Ecto neural progenitor cell (in vitro differentiated cells): Measurements from ENCODE around the gene LRFN5.
"Not testable (repeated sequence)": the region's sequence is repeated elsewhere in the genome, so short reads cannot be mapped to it uniquely, and the experiment has no call there.

Experiments
- DNase-seq: peaks from one replicate; pipeline ENCODE4 v3.0.0-alpha.2; 2018; ENCODE audit warnings: low spot score

The LRFN5 gene

DNA sequence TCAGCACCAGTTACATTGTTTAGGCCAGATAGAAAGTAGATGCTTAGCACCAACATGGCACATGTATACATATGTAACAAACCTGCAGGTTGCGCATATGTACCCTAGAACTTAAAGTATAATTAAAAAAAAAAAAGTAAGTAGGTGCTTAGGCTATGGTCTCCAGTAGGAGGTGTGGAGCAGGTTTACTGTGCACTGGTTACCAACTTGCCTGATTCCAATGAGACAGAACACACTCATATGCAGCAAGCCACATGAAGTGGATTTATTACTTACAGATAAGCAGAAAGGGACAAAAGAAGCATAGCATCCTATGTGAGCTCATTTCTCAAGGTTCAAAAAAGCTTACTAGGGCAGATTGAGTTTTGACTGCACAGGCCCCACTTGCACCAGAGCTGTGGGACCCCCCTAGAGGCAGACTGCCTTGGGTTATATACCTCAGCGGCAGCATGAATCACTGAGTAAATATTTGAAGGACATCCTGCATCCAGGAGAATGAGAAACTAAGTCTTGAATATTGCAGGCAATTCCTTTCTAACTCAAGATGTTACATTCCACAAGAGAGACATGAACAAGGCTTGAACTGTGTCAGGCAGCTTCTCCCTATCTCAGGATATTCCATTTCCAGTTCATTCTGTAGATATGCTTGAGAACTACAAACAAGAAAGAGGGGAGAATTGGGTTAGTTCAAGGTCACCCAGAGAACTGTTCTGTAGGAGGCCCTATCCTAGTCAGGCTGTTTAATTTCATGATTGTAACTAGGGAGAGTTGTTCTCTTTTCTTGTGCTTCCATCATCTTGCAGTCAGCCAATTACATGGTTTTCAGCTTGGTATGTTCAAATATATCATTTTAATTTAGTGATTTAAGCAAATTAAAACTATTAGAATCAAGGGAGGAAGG lies 30.1 kb downstream of the LRFN5 start:
- no peak for DNase-seq

DNA sequence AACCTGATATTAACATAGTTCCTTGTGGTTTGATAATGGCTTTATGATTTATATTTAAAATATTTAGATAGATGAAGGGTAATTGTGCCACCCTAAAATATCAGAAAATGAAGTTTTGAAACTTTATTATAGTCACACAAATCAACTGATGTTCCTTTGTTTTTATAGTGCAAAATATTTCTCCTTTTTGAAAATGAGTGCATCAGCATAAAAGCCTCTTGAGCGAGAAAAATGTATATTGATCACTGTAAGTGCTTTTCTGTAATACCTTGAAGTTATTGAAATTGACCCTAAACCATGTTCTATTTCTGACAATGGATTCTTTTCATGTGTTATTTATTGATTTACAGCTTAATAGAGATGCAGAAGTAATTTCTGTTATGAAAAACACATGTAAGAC lies 35.0 kb downstream of the LRFN5 start:
- no peak for DNase-seq

DNA sequence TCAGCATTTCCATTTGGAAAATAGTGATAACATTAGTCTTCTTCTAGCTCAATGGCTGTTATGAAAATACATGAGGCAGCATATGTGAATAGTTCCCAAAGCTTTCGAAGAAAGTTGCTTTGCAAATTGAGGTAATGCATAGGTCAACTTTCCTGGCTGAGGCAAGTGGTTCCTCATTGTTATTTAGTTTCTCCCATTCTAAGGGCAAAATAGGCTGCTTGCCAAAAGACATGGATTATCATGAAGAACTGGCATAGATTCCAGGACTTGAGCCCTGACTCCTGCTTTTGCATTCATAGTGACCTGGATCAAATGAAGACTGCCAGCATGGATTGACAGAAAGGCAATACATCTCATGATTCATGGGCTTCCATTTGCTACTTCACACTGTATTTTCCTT lies 35.7 kb downstream of the LRFN5 start:
- DNase-seq, result no peak

DNA sequence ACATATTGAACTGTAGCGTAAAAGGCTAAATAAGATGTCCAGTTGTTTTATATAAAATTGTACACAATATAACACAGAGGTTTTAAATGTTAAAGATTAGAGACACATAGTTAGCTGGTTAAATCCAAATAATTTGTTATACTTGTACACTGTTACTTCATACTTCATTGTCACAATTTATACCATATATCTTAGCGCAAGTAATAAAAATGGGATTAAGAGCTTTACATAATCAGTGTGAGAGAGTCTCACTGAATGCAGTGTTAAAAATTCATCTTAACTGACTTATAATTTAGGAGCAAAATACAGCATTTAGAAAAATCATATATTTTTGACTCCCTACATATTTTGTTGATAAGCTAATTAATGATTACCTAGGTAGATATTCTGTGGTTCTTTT lies 36.1 kb downstream of the LRFN5 start:
- DNase-seq, result no peak

DNA sequence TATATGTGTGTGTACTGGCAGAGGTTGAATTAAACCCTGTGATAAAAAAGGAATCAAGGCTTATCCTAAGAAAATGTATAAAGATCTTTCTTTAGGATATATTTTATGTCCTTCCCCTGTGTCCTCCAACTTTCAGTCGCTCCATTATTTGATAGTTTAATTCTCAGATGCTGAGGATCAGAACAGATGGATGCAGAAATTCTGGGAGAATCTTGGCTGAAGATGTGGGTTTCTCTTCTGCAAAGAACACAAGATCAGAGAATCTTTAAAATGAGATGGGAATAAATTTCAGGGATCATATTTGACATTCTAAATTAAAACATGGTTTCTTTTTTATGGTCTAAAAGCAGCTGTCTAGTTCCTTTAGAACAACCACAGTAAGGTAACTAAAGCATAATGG lies 37.9 kb downstream of the LRFN5 start:
- no peak for DNase-seq

DNA sequence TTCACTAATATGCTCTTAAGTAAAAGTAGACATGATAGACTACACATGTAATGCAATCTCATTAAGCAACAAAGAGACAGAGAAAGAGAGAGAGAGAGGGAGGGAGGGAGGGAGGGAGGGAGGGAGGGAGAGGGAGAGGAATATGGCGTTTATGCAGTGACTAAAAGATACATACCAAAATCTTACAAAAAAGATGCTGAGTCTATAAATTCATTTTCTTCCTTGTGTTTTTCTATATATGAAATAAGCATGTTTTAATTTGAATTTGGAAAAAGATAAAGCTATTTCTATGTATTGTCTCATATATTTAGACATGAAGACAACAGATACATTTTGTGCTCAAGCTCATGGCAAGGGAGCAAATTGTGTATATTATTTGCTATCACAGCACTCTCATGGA lies 44.1 kb downstream of the LRFN5 start:
- no peak for DNase-seq

DNA sequence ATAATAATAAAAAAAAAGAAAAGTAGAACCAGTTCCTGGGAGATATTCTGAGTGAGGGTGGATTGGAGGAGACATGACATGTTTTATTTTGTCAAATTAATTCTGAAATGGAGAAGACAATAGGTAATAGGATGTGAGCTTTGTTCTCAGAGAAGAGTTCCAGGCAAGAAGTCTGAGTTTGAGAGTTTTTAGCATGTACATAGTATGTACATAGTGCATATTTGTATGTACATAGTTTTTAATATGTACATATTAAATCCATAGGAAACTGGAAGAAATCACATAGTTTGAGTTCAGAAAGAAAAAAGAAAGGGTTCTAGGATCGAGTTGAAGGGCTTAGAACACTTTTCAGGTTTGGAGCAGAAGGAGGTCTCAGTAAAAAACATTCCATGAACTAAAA lies 47.5 kb downstream of the LRFN5 start:
- DNase-seq, result no peak

DNA sequence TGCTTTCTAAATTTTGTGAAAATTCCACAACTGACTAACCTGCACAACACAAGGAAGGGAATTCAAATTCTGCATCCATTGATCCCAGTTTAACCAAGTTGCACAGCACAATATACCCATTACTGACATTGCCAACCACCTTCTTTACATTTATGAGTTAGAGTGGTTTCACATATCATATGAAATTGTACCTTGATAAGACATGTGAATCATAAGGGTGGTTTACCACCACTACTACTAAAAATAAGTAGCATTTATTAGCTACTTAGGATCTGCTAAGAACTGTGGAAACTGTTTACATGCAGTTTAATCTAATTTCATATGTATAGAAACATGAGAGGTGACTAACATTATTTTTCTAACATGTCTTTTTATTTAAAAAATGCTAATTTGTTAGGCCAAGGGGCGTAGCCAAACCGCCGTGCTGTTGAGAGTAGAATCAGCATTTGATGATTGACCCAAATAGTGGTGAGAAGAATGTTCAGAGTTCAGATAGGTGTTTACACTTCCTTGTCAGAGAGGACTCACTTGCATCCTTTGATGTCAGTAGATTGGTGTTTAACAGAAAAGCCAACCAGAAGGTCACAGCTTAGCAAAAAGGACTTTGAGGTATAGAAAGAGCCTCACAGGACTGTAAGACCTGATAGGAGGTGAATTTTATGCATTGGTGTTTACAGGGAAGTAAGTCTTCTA lies 56.2 kb downstream of the LRFN5 start:
- DNase-seq, result no peak

DNA sequence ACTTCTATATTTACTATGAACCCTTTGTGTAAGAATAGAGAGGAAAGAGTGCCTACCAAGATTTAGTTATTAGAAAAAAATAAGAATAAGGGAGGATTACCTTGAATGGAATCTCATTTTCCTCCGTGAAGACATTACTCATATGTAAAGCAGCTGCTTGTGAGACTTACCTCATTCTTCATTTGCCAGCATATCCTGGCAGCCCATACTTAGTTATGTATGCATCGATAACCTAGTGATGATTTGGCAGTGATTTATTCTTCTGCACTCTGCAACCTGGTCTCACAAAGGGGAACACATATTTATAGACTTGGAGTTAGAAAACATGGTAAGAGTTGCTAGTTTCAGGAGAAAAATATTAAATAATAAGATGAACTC lies 56.8 kb downstream of the LRFN5 start:
- no peak for DNase-seq

DNA sequence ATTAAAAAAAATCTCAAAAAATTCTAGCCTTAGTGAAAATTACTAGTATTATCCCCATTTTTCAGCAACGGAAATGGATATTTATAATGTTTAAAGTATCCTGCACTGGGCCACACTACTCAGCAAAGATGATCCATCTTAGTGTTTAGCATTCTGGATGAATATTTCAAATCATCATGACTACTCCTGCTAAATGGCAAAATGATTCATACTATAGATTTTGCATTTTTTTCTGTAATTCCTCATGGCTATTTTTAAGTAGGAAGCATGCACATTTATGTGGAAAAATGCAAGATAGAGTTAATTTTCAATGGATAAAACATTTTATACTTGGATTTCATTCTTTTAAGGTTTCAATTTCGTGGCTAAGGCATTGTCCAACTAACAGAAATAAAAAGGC lies 59.6 kb downstream of the LRFN5 start:
- DNase-seq, result no peak

DNA sequence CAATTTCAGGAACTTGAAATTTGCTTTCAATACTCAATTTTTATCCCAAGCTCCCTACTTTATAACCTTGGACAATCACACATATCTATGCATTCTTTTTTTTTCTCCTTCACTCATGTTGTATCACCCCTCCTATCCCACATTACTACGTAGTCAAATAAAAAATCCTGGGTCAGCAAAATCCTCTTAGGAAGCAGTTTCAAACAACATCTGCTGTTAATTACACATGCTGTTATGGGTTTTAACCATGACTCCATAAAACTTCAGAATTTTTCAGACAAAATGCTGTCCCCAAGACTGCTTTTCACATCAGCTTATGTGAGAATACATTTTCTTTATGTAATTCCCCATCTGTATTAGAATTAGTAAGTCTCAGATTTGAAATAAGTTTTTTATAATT lies 61.7 kb downstream of the LRFN5 start:
- DNase-seq, result no peak

DNA sequence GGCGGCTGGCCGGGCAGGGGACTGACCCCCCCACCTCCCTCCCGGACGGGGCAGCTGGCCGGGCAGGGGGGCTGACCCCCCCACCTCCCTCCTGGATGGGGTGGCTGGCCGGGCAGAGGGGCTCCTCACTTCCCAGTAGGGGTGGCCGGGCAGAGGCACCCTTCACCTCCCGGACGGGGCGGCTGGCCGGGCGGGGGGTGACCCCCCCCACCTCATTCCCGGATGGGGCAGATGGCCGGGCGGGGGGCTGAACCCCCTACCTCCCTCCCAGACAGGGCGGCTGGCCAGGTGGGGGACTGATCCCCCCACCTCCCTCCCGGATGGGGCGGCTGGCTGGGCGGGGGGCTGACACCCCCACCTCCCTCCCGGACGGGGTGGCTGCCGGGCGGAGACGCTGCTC lies 66.9 kb downstream of the LRFN5 start:
- not testable (repeated sequence) for DNase-seq

DNA sequence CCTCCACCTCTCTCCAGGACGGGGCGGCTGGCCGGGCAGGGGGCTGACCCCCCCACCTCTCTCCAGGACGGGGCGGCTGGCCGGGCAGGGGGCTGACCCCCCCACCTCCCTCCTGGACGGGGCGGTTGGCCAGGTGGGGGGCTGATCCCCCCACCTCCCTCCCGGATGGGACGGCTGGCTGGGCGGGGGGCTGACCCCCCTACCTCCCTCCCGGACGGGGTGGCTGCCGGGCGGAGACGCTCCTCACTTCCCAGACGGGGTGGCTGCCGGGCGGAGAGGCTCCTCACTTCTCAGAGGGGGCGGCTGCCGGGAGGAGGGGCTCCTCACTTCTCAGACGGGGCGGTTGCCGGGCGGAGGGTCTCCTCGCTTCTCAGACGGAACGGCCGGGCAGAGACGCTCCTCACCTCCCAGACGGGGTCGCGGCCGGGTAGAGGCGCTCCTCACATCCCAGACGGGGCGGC lies 67.9 kb downstream of the LRFN5 start:
- not testable (repeated sequence) for DNase-seq

DNA sequence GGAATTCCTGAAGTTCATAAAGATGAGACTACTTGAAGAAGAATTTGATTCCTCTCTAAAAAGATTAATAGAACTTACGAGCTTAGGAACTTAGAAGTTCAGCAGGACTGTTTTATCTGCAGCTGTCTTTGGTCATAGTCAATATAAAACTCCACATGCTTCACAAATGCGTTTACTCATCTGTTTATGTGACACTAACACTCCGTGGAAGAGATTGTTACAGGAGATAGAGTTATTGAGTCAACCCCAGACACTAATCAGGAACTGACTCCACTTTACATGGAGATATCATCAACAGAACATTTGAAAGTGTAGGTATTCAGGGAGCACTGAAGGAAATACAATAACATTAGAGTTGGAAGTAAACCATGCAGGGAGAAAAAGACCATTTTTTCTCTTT lies 92.8 kb downstream of the LRFN5 start:
- DNase-seq, result no peak

DNA sequence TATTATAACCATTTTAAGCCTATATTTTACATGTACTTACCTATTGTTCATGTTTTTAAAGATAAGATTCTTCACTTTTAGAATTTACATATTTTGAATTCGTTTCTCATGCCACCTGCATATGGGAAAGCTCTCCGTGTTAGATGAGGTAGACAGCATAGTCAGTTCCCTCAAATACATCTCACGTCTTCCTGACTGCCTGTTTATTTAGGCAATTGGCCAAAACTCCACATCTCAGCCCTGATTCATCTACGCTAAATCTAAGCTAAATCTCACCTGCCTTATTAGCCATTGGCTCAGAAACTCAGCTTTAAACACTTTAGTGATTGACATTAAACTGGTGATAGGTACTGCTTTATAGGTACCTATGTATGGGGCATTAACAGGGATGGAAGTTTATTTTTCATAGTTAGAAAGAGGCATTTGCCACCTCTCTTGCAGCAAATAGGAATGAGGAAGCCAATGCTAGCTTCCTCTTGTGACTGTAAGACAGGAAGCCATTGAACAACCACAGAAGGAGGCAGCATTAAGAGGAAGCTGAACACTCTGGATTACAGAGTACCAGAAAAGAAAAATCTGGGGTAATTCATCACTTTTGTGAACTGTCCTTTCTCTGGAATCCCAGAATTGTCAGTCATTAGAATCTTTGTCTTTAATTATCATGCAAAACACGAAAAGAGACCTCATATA lies 111.9 kb downstream of the LRFN5 start:
- DNase-seq, result no peak

DNA sequence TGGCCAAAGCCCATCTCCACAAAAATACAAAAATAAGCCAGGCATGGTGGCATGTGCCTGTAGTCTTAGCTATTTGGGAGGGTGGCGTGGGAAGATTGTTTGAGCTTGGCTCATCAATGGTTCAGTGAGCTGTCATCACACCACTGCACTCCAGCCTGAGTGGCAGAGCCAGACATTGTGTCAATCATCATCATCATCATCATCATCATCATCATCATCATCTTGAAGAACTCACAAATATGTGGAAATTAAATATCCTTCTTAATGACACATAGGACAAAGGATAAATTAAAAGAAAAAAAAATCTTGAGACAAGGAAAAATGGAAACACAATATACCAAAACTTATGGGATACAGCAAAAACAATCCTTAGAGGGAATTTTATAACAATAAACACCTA lies 132.5 kb downstream of the LRFN5 start:
- DNase-seq, result no peak

DNA sequence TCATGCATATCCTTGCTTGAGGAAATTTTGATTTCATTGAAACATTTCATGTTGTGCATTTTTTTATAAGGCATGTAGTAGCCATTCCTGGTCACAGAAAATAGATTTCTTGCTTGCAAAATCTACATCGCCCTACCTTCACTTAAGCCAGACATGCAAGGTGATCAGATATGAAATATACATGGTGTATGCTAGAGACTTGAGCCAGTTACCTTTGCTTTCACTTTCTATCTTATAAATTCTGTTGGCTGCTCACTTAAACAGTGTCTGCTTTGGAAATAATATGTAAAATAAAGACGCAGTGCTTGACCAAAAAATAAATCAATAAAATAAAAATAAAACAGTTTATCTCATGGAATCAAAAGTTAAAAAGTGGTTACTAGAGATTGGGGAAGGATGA lies 136.5 kb downstream of the LRFN5 start:
- no peak for DNase-seq

DNA sequence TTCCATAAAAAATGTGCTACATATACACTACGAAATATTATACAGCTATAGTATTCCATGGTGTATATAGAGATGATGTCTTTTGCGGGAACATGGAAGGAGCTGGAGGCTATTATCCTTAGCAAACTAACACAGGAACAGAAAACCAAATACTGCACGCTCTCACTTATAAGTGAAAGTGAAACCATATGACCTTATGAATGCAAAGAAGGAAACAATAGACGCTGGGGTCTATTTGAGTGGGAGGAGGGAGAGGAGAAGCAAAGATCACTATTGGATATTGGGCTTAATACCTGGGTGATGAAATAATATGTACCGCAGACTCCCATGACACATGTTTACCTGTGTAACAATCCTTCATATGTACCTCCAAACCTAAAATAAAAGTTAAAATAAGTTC lies 142.8 kb downstream of the LRFN5 start:
- DNase-seq, result no peak

DNA sequence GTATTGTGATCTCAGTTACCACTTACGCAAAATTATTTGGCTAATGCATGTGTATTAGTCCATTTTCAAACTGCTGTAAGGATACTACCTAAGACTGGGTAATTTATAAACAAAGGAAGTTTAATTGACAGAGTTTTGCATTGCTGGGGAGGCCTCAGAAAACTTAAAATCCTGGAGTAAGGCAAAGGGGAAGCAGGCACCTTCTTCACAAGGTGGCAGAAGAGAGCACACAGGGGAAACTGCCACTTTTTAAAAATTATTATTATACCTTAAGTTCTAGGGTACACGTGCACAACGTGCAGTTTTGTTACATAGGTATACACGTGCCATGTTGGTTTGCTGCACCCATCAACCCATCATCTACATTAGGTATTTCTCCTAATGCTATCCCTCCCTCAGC lies 143.9 kb downstream of the LRFN5 start:
- DNase-seq, result not testable (repeated sequence)

DNA sequence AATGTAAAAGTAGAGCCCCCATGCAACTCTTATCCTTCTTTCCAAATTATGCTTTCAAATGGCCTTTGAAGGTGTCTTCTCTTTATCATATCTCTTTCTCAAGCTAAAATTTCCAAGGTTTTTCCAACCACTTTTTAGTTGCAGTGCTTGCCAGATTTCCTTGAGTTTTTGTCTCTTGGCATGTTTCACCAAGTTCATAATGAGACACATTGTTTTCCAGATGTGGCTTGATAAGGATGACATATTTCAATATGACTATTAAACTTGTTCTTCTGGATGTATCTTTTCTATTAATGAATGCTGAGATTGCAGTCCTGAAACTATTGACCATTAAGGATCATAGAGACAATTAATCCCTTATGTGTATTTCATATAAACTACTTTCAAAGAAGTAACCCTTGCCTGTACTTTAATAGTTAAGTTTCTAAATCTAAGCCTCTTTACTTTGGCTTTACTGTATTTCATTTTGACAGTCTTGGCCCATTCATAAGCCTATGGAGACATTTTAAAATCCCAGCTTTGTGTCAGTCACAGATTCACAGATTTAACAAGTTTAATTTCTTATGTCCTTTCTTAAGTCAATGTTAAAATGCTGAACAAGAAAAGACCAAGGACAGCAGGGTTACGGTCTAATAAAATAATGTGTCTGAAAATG lies 151.5 kb downstream of the LRFN5 start:
- DNase-seq, result no peak

DNA sequence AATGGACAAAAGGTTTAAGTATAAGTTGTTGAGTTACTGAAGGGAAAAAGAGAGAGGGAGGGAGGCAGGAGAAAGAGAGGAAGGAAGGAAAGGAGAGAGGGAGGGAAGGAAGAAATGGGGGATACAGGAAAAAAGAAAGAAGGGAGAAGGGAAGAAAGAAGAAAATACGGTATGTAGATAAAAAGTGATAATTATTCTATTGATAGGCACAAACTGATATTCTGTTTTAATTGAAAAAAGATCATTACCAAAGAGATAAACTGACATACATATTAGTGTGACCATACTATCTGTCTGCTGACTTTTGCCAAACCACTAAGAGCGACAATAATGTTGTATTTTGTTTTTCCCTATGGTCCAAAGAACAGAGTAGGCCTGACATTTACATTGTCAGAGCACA lies 154.5 kb downstream of the LRFN5 start:
- no peak for DNase-seq

DNA sequence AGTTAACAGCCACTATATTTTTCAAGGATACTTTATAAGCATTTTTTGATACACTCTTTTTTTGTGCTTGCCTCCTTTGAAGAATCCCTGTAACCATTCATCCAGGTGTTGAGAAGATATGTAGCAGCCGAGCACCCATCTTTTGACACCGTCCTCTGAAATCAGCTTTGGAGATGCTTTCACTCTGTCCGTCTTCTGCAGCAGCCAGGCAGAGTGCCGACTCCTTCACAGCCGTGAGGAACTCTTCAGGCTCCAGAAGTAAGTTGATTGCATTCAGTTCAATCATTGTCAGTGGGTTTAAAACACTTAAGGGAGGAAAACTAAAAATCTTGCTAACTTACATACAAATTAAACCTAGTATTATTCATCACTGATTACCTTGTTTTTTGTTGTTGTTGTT lies 160.1 kb downstream of the LRFN5 start:
- DNase-seq, result no peak
